Measurements from ENCODE around the gene B3GLCT.
"Not testable (repeated sequence)": the region's sequence is repeated elsewhere in the genome, so short reads cannot be mapped to it uniquely, and the experiment has no call there.

B3GLCT gene

DNA sequence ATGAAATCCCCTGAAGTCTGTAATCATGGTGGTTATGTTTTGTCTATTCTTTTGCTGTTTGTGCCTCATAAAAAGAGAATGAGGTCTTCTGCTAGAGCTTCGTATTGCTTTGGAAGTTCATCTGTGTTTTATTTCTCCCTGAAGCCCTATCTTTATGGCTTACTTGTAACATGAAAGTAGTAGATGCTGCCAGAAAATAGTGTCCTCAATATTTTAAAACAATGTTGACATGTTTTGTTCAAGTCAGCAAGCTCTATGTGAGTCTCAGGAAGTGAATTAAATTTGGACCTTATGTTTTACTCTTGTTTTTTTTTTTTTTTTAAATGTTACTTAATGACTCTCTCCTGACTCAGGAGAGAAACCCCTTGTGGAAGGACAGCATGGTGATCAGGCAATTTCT is 130.5 kb downstream of the B3GLCT start:
- peaks cover 3% of the 10 kb centered on the region for H3K27me3 Mint-ChIP-seq
- H3K4me1 Mint-ChIP-seq: no peaks in the 10 kb centered on the region
- peaks cover 27% of the 10 kb centered on the region for H3K36me3 Mint-ChIP-seq
- no peak overlapping the region for H3K27ac Mint-ChIP-seq
- no peak overlapping the region for H3K4me3 Mint-ChIP-seq
- peaks cover 8% of the 10 kb centered on the region for H3K9me3 Mint-ChIP-seq

DNA sequence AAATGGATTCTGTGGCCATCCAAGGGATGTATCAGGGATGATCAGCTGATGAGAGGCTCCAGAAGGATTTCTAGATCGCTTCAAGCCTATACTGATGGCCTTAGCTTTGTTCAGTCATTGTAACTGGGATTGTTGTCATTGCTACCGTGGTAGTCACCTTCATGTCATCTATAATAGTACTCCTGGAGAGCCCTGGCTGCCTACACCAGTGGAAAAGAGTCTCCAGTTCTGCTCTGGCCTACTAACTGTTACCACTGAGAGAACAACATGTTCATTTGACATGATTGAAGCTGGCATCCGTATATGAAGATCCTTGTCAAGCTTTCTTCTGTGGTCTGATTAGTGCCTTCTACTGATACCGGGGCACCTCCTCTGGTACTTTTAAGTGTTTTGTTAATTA is 131.3 kb downstream of the B3GLCT start:
- Mint-ChIP-seq H3K27me3 (peaks cover 4% of the 10 kb centered on the region), H3K9me3 (peaks cover 16% of the 10 kb centered on the region), H3K4me1 (no peaks in the 10 kb centered on the region), H3K36me3 (peaks cover 23% of the 10 kb centered on the region), H3K27ac (no peak overlapping the region), H3K4me3 (no peak overlapping the region)

GRCh38 chr13:31334547-31334946 is 134.8 kb downstream of the B3GLCT start:
- Mint-ChIP-seq H3K27ac (no peak overlapping the region), H3K9me3 (peaks cover 17% of the 10 kb centered on the region), H3K4me1 (no peaks in the 10 kb centered on the region), H3K36me3 (peaks cover 6% of the 10 kb centered on the region), H3K27me3 (peaks cover 6% of the 10 kb centered on the region), H3K4me3 (no peak overlapping the region)

- peaks cover 4% of the 10 kb centered on the region for H3K36me3 Mint-ChIP-seq
These were observed 135.3 kb downstream of the B3GLCT start for GRCh38 chr13:31334994-31335557.

DNA sequence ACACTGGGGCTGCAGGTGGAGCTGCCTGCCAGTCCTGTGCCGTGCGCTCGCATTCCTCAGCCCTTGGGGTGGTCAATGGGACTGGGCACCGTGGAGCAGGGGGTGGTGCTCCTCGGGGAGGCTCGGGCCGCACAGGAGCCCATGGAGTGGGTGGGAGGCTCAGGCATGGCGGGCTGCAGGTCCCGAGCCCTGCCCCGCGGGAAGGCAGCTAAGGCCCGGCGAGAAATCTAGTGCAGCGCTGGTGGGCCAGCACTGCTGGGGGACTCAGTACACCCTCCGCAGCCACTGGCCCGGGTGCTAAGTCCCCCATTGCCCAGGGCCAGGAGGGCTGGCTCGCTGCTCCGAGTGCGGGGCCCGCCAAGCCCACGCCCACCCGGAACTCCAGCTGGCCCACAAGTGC is 139.8 kb downstream of the B3GLCT start:
- not testable (repeated sequence) for H3K36me3 Mint-ChIP-seq, H3K27ac Mint-ChIP-seq, H3K27me3 Mint-ChIP-seq, H3K4me1 Mint-ChIP-seq, H3K4me3 Mint-ChIP-seq
- H3K9me3 Mint-ChIP-seq: peaks cover 12% of the 10 kb centered on the region

More at GRCh38 chr13:31334994-31335557, 135.3 kb downstream of the B3GLCT start:
- Mint-ChIP-seq H3K4me3 (no peak overlapping the region), H3K9me3 (peaks cover 17% of the 10 kb centered on the region), H3K4me1 (no peaks in the 10 kb centered on the region), H3K27me3 (peaks cover 6% of the 10 kb centered on the region), H3K27ac (no peak overlapping the region)

- not testable (repeated sequence) for H3K36me3 Mint-ChIP-seq, H3K9me3 Mint-ChIP-seq, H3K27me3 Mint-ChIP-seq, H3K4me3 Mint-ChIP-seq, H3K27ac Mint-ChIP-seq, H3K4me1 Mint-ChIP-seq
These were observed 141.1 kb downstream of the B3GLCT start for GRCh38 chr13:31340848-31341247.

- H3K9me3 Mint-ChIP-seq: no peaks in the 10 kb centered on the region
- no peaks in the 10 kb centered on the region for H3K4me1 Mint-ChIP-seq
- no peak overlapping the region for H3K27ac Mint-ChIP-seq
These were observed 147.1 kb downstream of the B3GLCT start for GRCh38 chr13:31346891-31347290.

DNA sequence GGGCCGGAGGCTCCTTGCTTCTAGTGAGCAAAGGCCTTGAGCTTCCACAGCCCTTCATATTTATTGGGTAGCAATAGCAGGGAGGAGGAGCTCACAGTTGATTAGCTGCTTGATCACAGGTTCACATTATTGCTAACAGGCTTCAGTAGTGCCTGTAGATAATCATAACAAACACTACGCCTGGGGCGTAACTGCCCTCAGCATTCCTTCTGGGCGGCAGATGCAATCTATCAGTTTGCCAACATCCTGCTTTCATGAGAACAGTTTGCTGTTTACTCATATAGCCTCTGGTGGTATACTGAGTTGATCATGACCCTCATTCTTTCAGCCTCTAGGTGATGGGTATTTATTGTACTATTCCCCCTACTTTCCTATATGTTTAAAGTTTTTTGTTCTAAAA is 149.4 kb downstream of the B3GLCT start:
- Mint-ChIP-seq H3K9me3 (no peaks in the 10 kb centered on the region), H3K36me3 (no peaks in the 10 kb centered on the region), H3K4me1 (no peaks in the 10 kb centered on the region), H3K27me3 (peaks cover 5% of the 10 kb centered on the region), H3K4me3 (no peak overlapping the region), H3K27ac (no peak overlapping the region)

More at GRCh38 chr13:31346891-31347290, 147.1 kb downstream of the B3GLCT start:
- no peaks in the 10 kb centered on the region for H3K36me3 Mint-ChIP-seq
- H3K27me3 Mint-ChIP-seq: peaks cover 5% of the 10 kb centered on the region
- no peak overlapping the region for H3K4me3 Mint-ChIP-seq

DNA sequence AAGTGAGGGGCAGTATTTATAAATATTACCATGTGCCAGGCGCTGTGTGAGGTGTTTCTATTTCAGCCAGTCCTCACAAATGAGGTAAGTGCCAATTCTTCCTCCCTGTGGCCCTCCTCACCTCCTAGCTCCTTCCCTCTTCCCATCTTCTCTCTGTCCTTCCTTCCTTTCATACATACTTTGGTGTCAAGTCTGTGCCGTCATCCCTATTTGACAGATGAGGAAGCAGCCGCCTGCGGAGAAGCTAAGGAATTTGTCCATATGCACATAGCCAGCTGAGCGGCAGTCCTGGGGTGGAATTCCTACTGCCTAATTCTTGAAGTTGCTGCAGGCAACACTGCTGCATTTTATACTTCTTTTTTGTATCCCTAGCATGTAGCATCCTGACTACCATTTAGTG is 150.8 kb downstream of the B3GLCT start:
- Mint-ChIP-seq H3K27ac (no peak overlapping the region), H3K9me3 (peaks cover 7% of the 10 kb centered on the region), H3K36me3 (peaks cover 2% of the 10 kb centered on the region), H3K4me1 (no peaks in the 10 kb centered on the region), H3K27me3 (peaks cover 5% of the 10 kb centered on the region), H3K4me3 (no peak overlapping the region)

DNA sequence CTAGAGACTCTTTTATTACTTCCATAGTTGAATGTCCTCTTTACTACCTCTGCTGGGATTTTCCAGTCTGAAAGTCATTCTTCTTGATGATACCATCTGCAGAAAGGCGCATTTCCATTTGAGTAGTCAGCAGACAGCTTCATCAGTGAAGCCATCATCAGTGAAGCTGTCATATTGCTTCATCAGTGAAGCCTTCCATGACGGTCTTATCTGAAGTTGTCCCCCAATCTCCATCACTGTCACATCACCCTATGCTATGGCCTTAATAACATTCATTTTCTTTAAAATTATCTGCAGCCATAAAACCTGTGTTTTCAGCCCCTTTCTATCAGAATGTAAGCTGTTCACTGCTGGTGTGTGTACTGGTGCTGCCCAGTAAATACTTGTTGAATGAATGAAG is 151.6 kb downstream of the B3GLCT start:
- H3K4me1 Mint-ChIP-seq: no peaks in the 10 kb centered on the region
- H3K9me3 Mint-ChIP-seq: peaks cover 7% of the 10 kb centered on the region
- peaks cover 5% of the 10 kb centered on the region for H3K27me3 Mint-ChIP-seq
- no peak overlapping the region for H3K27ac Mint-ChIP-seq
- peaks cover 2% of the 10 kb centered on the region for H3K36me3 Mint-ChIP-seq
- H3K4me3 Mint-ChIP-seq: no peak overlapping the region

DNA sequence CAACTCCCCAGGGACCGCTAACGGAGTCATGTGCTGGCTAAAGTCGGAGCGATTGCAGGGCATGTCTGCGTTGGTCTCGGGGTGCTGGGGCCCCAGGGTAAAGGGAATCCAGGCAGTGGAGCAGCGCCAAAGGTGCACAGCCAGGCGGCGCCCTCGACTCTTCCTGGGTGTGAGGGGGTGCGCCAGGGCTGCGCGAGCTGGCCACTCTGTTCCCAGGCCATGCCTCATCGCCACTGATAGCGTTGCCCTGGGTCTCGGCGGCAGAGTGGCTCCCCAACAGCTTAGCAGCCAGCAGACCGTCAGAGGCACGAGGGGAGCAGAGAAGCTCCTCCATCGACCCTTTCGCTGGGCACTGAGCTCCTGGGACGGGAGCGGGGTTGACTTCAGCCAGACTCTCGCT is 152.7 kb downstream of the B3GLCT start:
- Mint-ChIP-seq H3K36me3 (peaks cover 2% of the 10 kb centered on the region), H3K27me3 (peaks cover 5% of the 10 kb centered on the region), H3K9me3 (peaks cover 7% of the 10 kb centered on the region), H3K4me3 (no peak overlapping the region), H3K27ac (no peak overlapping the region), H3K4me1 (no peaks in the 10 kb centered on the region)

- peaks cover 2% of the 10 kb centered on the region for H3K27me3 Mint-ChIP-seq
These were observed 155.2 kb downstream of the B3GLCT start for GRCh38 chr13:31355001-31355400.

DNA sequence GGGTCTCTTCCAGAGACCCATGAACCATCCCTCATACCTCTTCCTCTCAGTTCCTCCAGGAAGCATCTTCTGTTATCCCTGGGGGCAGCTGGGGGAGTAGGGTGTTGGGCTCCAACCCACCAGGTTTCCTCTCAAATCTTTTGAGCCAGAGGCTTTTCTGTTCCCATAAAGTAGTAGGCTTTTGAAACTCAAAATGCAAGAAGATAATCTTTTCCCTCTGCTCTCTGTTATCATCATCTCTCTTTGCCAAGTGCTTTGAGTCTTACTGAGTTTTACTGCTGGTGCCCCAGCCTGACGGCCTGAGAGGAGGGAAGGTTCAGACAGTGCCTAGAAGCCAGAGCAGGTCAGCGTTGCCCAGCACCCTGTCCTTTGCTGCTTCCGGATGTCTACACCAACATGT is 157.2 kb downstream of the B3GLCT start:
- no peaks in the 10 kb centered on the region for H3K4me1 Mint-ChIP-seq
- H3K36me3 Mint-ChIP-seq: peaks cover 2% of the 10 kb centered on the region
- H3K4me3 Mint-ChIP-seq: no peak overlapping the region
- H3K27ac Mint-ChIP-seq: no peak overlapping the region
- peaks cover 1% of the 10 kb centered on the region for H3K27me3 Mint-ChIP-seq
- peaks cover 7% of the 10 kb centered on the region for H3K9me3 Mint-ChIP-seq

More at GRCh38 chr13:31355001-31355400, 155.2 kb downstream of the B3GLCT start:
- Mint-ChIP-seq H3K9me3 (peaks cover 7% of the 10 kb centered on the region), H3K36me3 (peaks cover 2% of the 10 kb centered on the region), H3K27ac (no peak overlapping the region), H3K4me3 (no peak overlapping the region), H3K4me1 (no peaks in the 10 kb centered on the region)

DNA sequence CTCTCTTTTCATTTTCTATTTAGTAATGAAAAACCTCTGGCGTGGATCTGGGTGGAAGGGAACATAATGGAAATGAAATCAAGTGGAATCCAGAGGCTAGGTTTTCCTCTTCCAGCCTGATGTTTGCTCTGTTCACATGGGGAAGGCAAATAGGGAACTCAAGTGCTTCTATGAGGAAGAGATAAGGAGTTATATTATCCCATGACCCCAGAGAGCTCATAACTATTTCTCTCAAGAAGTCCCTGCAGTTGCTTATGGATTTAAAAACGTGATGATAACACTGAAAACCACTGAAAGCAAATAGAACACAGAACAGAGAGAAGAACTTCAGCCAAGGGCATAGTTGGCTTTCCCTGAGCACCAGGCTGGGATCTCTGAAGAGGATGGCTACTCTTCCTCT is 157.8 kb downstream of the B3GLCT start:
- H3K27me3 Mint-ChIP-seq: peaks cover 1% of the 10 kb centered on the region
- no peak overlapping the region for H3K4me3 Mint-ChIP-seq
- H3K9me3 Mint-ChIP-seq: peaks cover 7% of the 10 kb centered on the region
- no peak overlapping the region for H3K27ac Mint-ChIP-seq
- peaks cover 2% of the 10 kb centered on the region for H3K36me3 Mint-ChIP-seq
- H3K4me1 Mint-ChIP-seq: no peaks in the 10 kb centered on the region

DNA sequence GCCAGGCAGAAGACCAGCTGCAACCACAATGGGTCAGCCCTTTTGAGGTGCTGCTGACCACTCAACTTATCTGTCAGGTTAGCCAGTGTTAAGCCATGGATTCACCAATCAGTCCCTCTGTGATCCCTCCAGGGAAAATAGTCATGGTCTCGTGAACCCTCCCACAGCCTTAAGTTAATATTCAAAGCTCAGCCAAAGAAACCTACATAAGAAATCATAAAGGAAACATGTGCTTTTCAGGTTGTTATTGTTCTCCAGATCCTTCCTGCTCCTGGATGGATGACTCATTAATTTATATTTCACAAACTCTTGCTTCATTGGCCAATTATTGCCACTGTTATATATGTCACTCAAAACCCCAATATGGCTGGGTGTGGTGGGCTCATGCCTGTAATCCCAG is 161.9 kb downstream of the B3GLCT start:
- peaks cover 4% of the 10 kb centered on the region for H3K9me3 Mint-ChIP-seq
- no peak overlapping the region for H3K27ac Mint-ChIP-seq
- H3K4me1 Mint-ChIP-seq: no peaks in the 10 kb centered on the region
- H3K36me3 Mint-ChIP-seq: no peaks in the 10 kb centered on the region
- no peak overlapping the region for H3K4me3 Mint-ChIP-seq
- H3K27me3 Mint-ChIP-seq: peaks cover 1% of the 10 kb centered on the region

GRCh38 chr13:31365630-31366029 is 165.9 kb downstream of the B3GLCT start:
- no peaks in the 10 kb centered on the region for H3K27me3 Mint-ChIP-seq
- no peaks in the 10 kb centered on the region for H3K4me1 Mint-ChIP-seq
- peaks cover 4% of the 10 kb centered on the region for H3K9me3 Mint-ChIP-seq
- H3K4me3 Mint-ChIP-seq: no peak overlapping the region
- H3K27ac Mint-ChIP-seq: no peak overlapping the region
- no peaks in the 10 kb centered on the region for H3K36me3 Mint-ChIP-seq

DNA sequence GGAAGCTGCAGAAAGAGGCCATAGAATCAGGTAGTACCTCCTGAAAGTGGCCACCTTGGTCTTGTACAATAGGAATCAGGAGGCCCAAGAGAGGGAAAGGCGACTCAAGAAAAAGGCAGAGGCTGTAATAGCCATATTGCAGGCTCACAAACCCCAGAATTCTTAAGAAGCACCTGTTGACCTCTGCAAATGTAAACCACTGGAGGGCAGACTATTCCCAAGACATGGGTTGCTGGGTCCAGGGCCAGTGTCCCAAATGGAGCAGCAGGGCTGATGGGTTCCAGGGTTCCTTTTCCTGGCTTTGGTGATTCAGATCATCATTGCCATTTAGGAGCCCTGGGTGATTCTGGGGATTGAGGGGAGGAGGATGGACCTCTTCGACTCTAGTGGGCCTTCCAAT is 167.6 kb downstream of the B3GLCT start:
- Mint-ChIP-seq H3K36me3 (no peaks in the 10 kb centered on the region), H3K4me1 (no peaks in the 10 kb centered on the region), H3K9me3 (peaks cover 4% of the 10 kb centered on the region), H3K4me3 (no peak overlapping the region), H3K27me3 (no peaks in the 10 kb centered on the region), H3K27ac (no peak overlapping the region)
